Ramos (cell line): Measurements from ENCODE around the gene CROCC2.
"Not testable (repeated sequence)": the region's sequence is repeated elsewhere in the genome, so short reads cannot be mapped to it uniquely, and the experiment has no call there.

Experiments
- in situ Hi-C: fragments of 300-500 bp; cut with MboI; formaldehyde crosslinking; loops from one replicate; pipeline ENCODE4 v1.14.3; 2022; ENCODE audit warnings: low sequenced_read_pairs; ENCODE audit not compliant: unreplicated experiment

CROCC2 gene

DNA sequence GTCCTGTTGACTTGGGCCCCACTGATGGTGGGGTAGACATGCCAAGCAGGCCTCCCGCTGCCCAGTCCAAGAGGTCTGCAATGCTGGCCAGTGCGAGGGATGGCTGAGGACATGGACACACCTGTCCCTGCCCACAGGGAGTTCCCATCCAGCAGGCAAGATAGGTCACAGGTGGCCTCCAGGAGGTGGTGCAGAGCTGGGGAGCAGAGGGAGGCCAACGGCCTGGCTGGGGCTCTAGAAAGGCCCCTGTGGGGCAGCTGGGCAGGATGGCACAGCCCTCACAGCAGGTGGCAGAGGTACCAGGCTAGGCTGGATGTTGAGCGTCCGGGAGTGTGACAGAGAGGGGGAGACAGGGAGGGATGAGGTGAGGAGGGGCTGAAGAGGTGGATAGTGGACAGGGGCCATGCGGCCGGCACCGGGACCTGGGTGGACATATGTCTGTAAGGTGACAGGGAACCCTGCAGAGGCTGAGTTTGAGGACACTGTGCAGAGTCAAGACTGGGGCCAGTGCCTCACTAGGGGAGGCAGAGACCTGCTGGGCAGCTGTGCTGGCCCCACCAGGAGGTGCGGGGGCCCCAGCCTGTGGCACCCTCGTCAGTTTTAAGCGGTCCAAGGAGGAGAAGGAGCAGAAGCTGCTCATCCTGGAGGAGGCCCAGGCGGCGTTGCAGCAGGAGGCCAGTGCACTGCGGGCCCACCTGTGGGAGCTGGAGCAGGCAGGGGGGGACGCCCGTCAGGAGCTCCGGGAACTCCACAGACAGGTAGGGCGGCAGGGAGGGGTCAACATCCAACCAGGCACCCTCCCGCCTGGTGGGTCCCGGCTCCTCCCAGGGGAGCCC lies 58.0 kb downstream of the CROCC2 start:
- in situ Hi-C loops: no loop called here

DNA sequence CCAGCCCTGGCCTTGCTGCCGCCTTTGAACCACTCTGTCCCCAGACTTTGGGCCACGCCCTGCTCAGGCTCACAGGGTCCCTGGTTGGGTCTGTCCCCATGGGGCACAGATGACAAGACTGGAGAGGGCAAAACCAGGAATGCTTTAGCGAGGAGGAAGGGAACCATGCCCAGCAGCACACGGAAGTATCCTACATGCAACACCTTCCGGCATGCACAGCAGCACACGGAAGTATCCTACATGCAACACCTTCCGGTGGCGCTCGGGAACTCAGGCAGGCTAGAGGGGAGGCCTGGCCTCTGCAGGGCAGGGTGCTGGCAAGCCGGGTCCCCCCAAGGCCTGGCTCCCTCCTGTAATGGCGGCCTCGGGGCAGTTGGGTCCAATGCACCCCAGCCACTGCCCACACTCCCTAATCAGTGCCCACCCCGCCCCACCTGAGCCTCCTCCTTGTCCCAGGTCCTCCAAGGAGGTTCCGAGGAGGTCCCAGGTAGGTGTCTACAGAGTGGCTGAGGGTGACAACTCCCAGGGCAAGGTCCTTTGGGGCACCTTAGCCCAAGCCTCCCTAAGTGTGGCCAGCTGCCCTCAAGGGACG lies 58.7 kb downstream of the CROCC2 start:
- in situ Hi-C loops: no loop called here

DNA sequence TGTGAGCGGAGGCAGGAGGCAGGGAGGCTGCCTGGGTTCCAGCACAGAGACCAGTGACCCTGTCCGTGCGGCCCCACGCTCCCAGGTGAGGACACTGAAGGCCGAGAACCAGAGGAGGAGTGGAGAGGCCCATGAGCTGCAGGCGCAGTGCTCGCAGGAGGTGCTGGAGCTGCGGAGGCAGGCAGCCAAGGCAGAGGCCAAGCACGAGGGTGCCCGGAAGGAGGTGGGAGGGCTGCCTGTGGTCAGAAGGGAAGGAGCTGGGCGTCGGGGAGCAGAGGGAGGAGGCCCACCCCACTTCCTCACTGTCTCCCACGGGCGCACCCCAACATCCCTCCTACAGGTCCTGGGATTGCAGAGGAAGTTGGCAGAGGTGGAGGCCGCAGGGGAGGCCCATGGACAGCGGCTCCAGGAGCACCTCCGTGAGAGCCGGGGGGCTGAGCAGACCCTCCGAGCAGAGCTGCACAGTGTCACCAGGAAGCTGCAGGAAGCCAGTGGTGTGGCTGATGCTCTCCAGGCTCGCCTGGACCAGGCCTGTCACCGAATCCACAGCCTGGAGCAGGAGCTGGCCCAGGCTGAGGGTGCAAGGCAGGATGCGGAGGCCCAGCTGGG lies 59.3 kb downstream of the CROCC2 start:
- in situ Hi-C loops: no loop called here

DNA sequence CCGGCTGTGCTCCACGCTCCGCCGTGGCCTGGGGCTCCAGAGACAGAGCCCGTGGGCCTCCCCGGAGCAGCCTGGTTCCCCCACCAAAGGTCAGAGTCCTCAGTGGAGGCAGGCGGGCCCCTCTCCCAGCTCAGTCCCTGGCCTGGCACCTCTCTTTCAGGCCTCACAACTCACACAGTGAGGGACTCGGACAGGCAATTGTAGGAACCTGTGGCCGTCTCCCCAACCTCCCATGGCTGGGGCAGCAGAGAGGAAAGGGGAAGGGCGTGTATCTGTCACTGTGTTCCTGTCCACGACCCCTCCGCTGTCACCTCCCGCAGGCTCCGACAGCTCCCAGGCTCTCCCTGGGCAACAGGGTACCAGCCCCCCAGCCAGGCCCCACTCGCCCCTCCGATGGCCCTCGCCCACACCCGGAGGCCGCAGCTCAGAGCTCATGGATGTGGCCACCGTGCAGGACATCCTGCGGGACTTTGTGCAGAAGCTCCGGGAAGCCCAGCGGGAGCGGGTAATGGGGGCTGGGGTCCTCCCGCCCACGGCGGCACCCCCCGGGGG lies 59.8 kb downstream of the CROCC2 start:
- in situ Hi-C loops: no loop called here

DNA sequence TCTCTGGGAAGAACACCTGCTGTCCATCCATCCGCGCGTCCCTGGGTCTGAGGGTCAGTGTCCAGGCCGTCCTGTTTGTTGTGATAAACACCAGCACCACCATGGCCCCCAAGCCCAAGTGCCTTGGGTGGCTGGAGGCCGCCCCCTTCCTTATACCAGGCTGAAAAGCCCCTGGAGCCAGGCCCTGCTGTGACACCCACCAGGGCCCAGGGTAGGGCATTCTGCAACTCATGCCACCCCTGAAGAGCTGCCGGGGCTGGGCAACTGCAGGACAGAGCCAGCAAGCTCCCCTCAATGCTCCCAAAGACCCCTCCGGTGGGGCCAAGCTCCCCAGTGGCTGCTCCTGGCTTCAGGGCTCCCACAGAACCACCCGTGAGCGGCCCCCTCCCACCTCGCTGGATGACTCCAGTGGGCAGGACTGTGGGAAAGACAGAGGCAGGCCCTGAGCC lies 60.3 kb downstream of the CROCC2 start:
- in situ Hi-C loops: no loop called here

DNA sequence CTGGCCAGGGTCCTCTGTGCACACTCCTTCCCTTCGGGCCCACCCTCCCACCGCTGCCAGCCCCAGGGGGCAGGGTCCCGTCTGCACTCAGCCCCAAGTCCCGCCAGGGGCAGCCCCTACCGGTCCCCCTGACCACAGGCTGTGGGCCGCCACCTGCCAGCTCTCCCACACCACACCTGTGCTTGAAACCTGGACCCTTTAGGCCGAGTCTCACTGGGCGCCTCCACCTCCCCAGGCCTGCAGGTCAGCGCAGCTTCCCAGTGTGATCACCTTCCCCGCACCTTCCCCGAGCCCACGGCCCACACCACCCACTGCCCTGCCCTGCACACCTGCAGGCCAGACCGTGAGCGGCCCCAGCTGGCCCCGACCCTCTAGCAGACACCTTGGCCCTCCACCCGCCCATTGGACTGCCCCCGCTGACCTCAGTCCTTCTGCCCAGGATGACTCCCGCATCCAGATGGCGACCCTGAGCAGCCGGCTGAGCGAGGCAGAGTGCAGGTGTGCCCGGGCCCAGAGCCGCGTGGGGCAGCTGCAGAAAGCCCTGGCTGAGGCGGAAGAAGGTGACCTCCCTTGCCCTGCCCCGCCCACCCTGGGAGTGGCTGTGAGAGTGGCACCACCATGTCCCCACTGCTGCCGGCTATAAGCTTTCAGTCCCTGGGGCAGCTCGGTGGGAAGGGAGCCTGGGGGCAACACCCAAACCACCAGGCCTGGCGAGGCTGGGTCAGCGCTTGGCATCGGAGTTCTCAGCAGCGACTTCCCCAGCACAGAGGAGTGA lies 61.0 kb downstream of the CROCC2 start:
- in situ Hi-C loops: no loop called here

DNA sequence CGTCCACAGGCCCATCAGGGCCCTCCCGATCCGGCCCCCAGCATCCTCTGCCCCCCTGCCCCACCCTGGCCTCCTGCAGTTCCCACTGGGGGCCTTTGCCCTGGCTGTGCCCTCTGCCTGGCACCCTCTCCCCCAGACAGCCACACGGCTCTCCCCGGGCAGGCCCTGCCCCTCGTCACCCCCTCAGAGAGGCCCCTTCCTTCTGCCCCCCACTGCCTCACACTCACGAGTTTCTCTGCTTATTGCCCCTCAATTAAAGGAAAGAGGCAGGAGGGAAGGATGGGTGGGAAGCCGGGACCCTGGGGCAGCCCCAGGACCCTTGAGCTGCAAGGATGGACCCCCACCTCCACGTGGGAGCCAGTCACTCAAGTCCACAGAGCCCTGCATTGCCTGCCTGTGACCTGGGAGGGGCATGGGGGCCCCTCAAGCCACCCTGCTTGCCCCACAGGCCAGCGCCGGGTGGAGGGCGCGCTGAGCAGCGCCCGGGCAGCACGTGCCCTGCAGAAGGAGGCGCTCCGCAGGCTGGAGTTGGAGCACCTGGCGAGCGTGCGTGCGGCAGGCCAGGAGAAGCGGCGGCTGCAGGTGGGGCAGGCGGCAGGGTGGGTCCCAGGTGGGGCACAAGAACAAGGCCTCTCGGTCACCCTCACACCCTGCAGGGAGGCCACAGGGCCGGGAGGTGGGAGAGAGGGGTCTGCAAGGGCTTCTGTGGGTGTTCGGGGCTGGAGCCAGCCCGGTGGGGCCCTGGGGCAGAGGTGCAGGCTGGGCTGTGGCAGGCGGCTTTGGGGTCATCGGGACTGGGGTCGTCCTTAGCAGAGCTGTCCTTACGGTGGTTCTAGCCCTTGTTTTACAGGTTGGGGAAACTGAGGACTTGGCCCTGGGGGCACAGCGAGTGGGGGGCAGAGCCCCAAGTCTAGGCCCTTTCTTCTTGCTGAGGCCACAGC lies 61.8 kb downstream of the CROCC2 start:
- in situ Hi-C loops: no loop called here

DNA sequence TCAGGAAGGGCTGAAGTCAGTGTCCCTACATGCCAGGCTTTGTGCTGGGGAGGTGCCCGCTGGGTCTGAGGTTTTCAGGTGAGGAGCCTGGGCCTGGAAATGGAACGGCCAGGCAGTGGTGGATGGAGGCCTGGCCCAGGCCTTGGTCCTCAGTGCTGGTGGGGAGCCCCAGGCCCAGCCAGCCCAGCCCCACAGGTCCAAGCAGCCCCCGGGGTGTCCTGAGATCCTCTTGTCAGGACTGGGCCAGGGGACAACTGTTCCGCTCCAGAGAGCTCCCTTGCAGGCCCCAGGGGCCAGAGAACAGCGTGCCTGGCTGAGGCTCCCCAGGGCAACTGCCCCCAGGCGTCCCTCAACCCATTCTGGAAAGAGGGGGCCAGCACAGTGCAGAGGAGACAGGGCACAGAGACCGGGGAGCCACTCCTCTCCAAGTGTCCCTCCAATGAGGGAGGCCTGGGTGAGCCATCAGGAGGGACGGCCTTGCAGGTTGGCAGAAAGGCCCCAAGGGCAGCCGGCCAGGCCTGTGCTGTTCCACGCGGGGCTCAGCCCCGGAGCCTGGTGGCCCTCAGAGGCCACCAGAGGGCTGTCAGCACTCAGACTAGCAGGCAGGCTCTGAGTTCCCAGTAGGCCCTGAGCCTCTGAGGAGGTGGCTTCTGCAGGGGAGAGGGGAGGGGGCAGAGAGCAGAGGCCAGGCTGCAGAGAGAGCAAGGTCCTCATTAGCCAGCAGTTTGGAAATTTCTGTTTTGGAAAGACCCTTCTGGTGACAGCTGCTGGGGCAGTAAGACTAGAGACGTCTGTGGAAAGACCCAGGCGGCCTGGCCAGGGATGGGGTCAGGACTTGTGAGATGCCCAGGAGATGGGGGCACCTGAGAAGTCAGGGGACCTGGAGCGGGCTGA lies 62.8 kb downstream of the CROCC2 start:
- in situ Hi-C loops: no loop called here

DNA sequence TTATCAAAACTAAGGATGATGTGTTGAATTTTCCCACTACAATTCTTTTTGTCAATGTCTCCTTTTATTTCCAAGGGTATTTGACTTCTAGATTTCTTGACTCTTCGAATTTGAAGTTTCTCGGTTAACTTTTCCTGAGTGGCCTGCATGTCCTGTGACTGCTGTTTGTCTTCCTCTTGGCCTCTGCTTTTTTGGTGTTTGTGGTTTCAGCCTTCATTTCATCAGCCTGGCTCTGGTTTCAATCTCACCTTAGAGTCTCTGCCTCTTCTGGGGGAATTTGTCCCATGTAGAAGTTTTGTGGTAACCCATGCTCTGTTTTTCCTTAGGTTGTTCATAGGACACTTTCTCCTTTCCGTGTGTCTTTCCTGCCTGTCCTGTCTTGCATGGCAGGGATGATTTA lies 64.0 kb downstream of the CROCC2 start:
- in situ Hi-C loops: no loop called here

DNA sequence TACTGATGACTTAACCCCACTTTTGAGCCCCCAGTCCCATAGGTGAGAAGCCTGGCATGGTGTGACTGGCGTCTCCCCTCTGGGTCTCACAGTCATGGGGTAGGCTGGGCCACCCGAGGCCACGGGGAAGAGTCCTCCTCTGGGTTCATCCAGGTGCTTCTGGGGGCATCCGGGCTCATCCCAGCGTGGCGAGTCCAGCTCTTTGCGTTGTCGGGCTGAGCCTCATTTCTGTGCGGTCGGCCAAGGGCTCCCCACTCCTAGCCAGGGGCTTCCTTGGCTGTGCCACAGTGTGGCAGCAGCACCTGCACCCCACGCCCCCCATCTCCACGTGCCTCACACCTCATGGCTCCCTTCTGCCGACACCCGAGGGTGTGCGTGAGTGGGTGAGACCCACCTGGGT lies 64.7 kb downstream of the CROCC2 start:
- in situ Hi-C loops: no loop called here

DNA sequence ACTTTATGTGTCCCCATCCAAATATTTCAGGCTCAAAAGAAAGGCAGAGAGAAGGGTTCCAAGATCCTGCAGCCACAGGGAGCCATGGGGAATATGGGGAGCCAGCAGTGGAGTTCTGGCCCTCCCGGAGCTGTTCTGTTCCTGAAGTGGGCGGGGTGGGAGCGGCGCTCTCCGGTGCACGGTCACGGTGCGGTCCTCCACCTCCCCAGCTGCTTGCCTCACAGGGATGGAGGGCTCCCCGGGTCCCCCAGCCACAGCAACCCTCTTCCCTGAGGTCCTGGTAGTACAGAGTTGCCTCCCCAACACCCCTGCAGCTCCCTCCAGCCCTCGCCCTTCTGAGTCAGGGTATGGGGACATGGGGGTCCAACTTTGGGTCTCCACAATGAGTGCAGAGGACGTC lies 66.1 kb downstream of the CROCC2 start:
- in situ Hi-C loops: no loop called here

DNA sequence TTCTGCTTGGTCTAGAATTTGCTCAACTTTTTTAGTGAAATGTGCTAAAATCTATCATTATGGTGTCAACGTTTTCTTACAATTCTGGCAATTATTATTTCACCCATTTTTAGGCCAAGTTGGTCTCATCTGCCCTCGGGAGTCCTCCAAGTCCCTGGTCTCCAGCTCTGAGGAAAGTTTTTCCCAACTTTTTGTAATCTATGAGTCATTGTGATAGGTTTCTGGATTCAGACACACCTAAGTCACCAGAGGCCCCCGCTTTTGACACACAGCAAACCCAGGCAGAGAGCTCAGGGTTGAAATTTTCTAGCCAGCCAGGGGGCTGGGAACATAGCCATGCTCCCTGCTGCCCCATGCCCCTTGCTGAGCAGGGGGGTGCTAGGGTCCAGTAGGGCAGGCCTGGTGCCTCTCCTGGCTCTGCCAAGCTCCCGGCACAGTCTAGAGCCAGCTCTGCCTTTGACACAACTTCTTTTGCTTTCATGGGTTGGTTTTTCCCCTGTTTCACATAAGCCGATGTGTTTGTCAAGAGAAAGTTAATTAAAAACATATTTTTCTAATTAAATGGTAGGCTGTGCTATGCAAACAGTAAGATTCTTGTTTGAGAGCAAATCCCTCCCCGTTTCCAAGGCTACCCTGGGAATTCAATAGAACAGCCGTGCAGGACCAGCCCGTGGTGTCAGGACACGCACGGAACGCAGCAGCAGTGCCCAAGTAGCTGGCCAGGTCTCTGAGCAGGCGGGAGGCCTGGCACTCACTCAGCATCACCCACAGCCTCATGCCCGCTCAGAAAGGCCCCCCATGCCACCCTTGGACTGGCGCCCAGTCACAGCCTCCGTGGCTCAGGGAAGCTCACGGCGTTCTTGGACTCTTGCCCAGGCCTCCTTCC lies 66.7 kb downstream of the CROCC2 start:
- in situ Hi-C loops: no loop called here

DNA sequence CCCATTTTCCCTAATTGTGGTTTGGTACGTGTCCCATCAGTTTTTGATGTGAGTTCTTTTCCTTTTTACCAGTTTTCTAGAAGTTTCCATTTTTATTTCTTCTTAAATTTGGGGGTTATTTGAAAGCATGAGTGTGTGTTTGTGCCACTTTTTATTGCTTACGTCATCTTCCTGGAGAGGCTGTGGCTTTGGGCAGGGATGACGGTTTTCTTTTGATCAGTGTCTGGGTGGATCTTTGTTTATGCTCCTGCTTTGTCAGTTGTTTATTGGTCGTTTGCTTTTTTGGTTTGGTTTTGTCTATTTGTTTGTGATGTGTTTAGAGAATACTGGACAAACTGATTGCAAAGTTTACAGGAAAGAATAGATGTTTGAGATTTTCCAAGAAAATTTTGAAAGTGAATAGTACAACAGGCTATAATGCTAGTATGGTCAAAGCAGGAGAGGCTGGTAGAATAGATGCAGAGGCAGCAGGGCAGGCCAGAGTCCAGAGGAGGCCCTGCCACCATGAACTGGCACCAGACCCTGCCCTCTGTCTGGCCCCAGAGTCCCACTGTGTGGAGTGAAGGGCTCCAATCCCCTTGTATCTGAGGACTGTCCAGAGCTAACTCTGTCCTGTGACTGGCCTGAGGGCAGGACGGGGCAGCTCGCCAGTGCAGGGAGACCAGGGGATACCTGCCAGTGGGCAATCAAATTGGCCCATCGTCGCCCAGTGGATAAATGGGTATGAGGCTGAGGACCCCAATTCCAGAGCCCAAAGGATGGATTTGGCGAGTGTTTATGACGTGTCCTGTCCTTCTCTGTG lies 68.8 kb downstream of the CROCC2 start:
- in situ Hi-C loops: no loop called here

DNA sequence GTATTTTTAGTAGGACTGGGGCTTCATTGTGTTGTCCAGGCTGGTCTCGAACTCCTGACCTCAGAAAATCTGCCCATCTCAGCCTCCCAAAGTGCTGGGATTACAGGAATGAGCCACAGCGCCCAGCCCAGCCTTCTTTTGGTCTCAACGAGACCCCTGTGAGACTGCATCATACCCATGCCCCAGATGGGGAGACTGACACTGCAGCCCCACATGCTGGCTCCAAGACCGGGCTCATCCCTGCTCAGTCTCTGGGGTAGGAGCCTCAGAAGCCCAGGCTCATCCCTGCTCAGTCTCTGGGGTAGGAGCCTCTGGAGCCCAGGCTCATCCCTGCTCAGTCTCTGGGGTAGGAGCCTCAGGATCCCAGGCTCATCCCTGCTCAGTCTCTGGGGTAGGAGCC lies 69.8 kb downstream of the CROCC2 start:
- in situ Hi-C loops: not testable (repeated sequence)

DNA sequence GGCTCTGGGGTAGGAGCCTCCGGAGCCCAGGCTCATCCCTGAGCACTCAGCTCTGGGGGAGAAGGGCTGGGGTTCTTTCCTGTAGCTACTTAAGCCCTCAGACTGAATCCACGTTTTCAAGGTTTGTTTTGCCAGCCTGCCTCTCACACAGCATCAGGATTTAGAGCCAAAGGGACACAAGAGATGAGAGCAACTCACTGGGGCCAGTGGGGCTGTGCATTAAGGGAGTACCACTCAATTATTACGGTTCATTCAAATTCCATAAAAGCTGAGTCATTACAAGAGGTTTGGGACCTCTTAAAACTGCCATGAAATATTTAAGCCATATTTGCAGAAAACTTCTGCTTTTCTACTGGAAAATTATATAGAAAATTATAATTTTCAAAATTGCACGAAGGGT lies 75.1 kb downstream of the CROCC2 start:
- in situ Hi-C loops: no loop called here

DNA sequence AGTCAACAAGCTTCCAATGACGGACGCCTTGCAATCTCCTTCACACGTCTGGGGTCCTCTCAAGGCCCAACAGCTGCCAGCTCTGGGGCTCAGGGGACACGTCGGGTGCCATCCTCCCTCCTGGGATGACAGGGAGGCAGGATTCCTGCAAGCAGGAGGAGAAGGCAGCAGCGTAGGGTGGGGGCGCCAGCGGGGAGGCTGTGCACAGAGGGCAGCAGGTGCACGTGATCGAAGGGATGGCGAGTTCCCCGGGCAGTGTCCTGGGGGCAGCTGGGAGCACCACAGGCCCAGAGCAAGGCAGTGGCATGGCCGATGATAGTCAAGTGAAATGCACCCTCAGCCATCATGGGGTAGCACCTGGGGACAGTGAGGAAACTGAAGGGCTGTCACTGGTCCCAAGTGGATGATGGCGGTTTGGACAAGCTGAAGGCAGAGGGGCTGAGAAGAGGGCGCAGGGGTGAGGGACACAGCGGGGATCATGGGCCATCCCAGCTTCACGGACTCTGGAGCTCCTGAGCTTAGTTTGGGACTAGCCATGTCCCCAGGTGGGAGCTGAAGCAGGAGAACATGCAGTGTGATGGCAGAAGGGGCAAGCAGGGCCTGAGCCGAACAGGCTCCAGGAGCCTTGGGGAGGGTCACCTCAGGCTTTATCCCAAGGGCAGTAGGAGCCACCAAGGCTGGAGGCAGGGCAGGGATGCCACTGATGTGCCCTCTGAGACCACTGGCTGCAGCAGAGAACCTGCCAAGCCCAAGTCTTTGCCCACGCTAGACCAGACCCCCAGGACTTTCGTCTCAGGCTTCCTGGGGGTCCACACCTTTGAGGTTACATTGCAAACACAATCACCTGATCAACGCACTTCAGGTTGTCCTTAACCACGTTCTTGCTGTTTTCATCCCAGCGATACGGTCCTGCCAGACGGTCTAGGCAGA lies 76.0 kb downstream of the CROCC2 start:
- in situ Hi-C loops: no loop called here
